Effector memory CD4-positive, alpha-beta T cell (primary cell): ENCODE measurements around the gene CFAP52.

ENCODE experiments used
- DNase-seq, 3 donors: peaks; one replicate each; pipeline ENCODE4 v3.0.0-alpha.2; 2020
- H3K27ac ChIP-seq: 2 replicates; pipeline ENCODE4 v1.7.0; 2013; ENCODE audit warnings: mild to moderate bottlenecking, low read length, moderate library complexity; ENCODE audit not compliant: insufficient read depth, poor library complexity, severe bottlenecking
- H3K27me3 ChIP-seq: replicated peaks from 2 replicates; pipeline ENCODE4 v1.7.0; 2013; ENCODE audit warnings: mild to moderate bottlenecking, low read length; ENCODE audit not compliant: insufficient read depth, control insufficient read depth, poor library complexity, severe bottlenecking
- H3K36me3 ChIP-seq: 2 replicates; pipeline ENCODE4 v1.7.0; 2013; ENCODE audit warnings: mild to moderate bottlenecking, low read length, moderate library complexity; ENCODE audit not compliant: control insufficient read depth, insufficient read depth
- H3K4me1 ChIP-seq: 2 replicates; pipeline ENCODE4 v1.7.0; 2013; ENCODE audit warnings: low read length, mild to moderate bottlenecking; ENCODE audit not compliant: control insufficient read depth, insufficient read depth, poor library complexity, severe bottlenecking
- H3K4me3 ChIP-seq: 2 replicates; pipeline ENCODE4 v1.7.0; 2013; ENCODE audit warnings: low read length, low read depth, mild to moderate bottlenecking; ENCODE audit not compliant: insufficient read depth, poor library complexity, severe bottlenecking
- H3K9me3 ChIP-seq: 2 replicates; pipeline ENCODE4 v1.7.0; 2013; ENCODE audit warnings: mild to moderate bottlenecking, low read length, moderate library complexity; ENCODE audit not compliant: control insufficient read depth

Gene CFAP52

DNA sequence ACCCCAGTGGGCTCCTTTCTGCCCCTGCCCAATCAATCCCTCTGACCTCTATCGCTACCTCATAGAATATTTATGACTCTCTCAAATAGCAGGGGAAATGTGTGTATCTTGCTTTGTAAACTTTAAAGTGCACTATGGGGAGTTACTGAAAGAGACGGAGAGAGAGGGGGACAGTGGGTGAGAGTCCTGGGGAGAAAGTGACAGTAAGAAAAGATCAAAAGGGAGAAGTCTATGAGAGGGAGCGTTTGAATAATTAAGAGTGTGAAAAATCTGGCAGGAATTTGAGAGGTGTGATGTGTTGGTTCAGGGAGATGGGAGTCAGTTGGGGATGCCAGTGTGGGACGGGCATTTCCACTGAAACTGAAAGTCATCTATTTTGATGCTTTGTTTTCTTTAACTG is 101.5 kb downstream of the CFAP52 start:
- DNase-seq = no peak
- H3K9me3 ChIP-seq = peaks cover 5% of the 10 kb centered on the region
- H3K4me3 ChIP-seq = no peak overlapping the region
- no peaks in the 10 kb centered on the region for H3K4me1 ChIP-seq
- no peaks in the 10 kb centered on the region for H3K36me3 ChIP-seq
- H3K27me3 ChIP-seq = no peaks in the 10 kb centered on the region
- no peak overlapping the region for H3K27ac ChIP-seq

DNA sequence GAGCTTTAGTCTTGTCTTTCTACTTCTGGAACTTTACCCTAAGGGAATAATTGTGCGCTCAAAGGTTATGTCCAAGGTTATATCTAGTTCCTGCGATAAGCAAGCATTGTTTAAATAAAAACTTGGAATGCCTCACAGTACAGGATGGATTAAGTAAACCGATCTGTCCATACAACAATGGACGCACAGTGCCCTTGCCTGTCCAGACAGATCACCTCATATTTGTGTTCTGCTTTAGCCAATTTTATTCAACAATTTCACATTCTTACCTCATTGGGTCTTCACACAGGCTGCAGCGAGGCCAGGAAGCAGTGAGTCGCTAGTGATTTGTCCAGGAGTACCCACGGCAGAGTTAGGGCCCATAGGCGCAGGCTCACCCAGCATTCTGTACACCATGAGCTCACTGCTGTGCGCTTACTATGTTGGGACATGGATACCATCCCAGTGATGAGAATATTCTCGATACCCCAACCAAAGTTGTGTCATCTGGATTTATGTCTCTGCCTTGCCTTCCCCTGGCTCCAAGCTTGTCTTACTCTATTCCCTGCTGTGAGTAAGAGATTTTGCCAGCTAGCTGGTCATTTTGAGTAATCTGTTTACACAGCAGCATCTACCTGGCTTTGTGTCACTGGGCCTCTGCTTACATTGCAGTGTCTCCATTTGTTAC is 108.6 kb downstream of the CFAP52 start:
- Histone ChIP-seq H3K36me3 (no peaks in the 10 kb centered on the region), H3K27ac (no peak overlapping the region)
- no peak for DNase-seq

More for the DNA sequence above, 108.6 kb downstream of the CFAP52 start:
- no peaks in the 10 kb centered on the region for H3K4me1 ChIP-seq
- H3K9me3 ChIP-seq = peaks cover 5% of the 10 kb centered on the region
- H3K27me3 ChIP-seq = no peaks in the 10 kb centered on the region
- no peak overlapping the region for H3K4me3 ChIP-seq
